HepG2 (cell line): ENCODE measurements around the gene AFG1L. TPM values are rescaled to one million over a fixed set of nuclear protein-coding genes. Genes with fewer than 3 reads are reported as not detected.
A peak's percentile ranks its signal among the peaks of the same experiment; 100 is the strongest.

Experiments
- AHR ChIP-seq: IDR thresholded peaks from 2 replicates; pipeline ENCODE4 v1.6.1; 2018; ENCODE audit warnings: missing genetic modification reagents, missing compliant biosample characterization
- CHD2 ChIP-seq: IDR thresholded peaks from 2 replicates; pipeline ENCODE4 v1.6.1; 2011; ENCODE audit warnings: low read depth, low read length, improper control_type of control experiment
- ELF1 ChIP-seq: sonication (generic); formaldehyde crosslinking; IDR thresholded peaks from 2 replicates; pipeline ENCODE4 v1.4.0; 2020; ENCODE audit warnings: missing genetic modification reagents
- FOXC1 ChIP-seq: sonication (generic); formaldehyde crosslinking; IDR thresholded peaks from 2 replicates; pipeline ENCODE4 v1.8.0; 2022; ENCODE audit warnings: mild to moderate bottlenecking, missing genetic modification reagents, borderline replicate concordance
- JUN ChIP-seq: sonication (generic); formaldehyde crosslinking; IDR thresholded peaks from 2 replicates; pipeline ENCODE4 v1.4.0; 2020; ENCODE audit warnings: mild to moderate bottlenecking, missing genetic modification reagents
- RBAK ChIP-seq: sonication (generic); formaldehyde crosslinking; IDR thresholded peaks from 2 replicates; pipeline ENCODE4 v1.5.1; 2020; ENCODE audit warnings: mild to moderate bottlenecking, missing genetic modification reagents
- RFX5 ChIP-seq: IDR thresholded peaks from 2 replicates; pipeline ENCODE4 v1.6.1; 2011; ENCODE audit warnings: low read depth, low read length, improper control_type of control experiment
- TCF12 ChIP-seq, 2 experiments: fragments of 450-650 bp in 1 of 2; sonication (generic) in 1 of 2; formaldehyde crosslinking in 1 of 2; IDR thresholded peaks; 2 replicates each; pipeline versions ENCODE4 v1.6.1 to v1.8.0; 2017 to 2022; ENCODE audit warnings: antibody characterized with exemption in 1 of 2, mild to moderate bottlenecking in 1 of 2, missing genetic modification reagents in 1 of 2, moderate library complexity in 1 of 2
- ZFYVE20 ChIP-seq: sonication (generic); formaldehyde crosslinking; IDR thresholded peaks from 2 replicates; pipeline ENCODE4 v1.8.0; 2023; ENCODE audit warnings: low read depth, mild to moderate bottlenecking, moderate library complexity, missing genetic modification reagents, borderline replicate concordance
- ZKSCAN5 ChIP-seq: sonication (generic); formaldehyde crosslinking; IDR thresholded peaks from 2 replicates; pipeline ENCODE4 v1.5.1; 2020; ENCODE audit warnings: mild to moderate bottlenecking, missing genetic modification reagents
- ZNF124 ChIP-seq: sonication (generic); formaldehyde crosslinking; IDR thresholded peaks from 2 replicates; pipeline ENCODE4 v1.4.0; 2020; ENCODE audit warnings: missing genetic modification reagents
- ZNF430 ChIP-seq: sonication (generic); formaldehyde crosslinking; IDR thresholded peaks from 2 replicates; pipeline ENCODE4 v1.9.0; 2021; ENCODE audit warnings: mild to moderate bottlenecking, missing genetic modification reagents
- ZNF496 ChIP-seq: sonication (generic); formaldehyde crosslinking; IDR thresholded peaks from 2 replicates; pipeline ENCODE4 v1.8.1; 2023; ENCODE audit warnings: mild to moderate bottlenecking, moderate library complexity, missing genetic modification reagents; ENCODE audit not compliant: insufficient replicate concordance
- ZNF619 ChIP-seq: sonication (generic); formaldehyde crosslinking; IDR thresholded peaks from 2 replicates; pipeline ENCODE4 v1.4.0; 2020; ENCODE audit warnings: mild to moderate bottlenecking, missing genetic modification reagents
- ZNF776 ChIP-seq: sonication (generic); formaldehyde crosslinking; IDR thresholded peaks from 2 replicates; pipeline ENCODE4 v1.4.0; 2020; ENCODE audit warnings: mild to moderate bottlenecking, missing genetic modification reagents
- ZNF878 ChIP-seq: sonication (generic); formaldehyde crosslinking; IDR thresholded peaks from 2 replicates; pipeline ENCODE4 v1.8.1; 2023; ENCODE audit warnings: mild to moderate bottlenecking, missing genetic modification reagents, moderate library complexity
- polyA plus RNA-seq, 8 experiments: library from polyadenylated mRNA; depleted of rRNA in 3 of 8; stranded (reverse) in 7 of 8; unstranded in 1 of 8; fragments of >200 nt; fragmentation: Illumina TruSeq in 4 of 8; extraction: Trizol in 4 of 8; gene quantifications; 2 replicates each; pipeline versions ENCODE4 v1.2.1 to v1.2.3, GENCODE V29; 2011 to 2016; ENCODE audit warnings: low read depth in 4 of 8, missing spikeins in 1 of 8, mixed read lengths in 1 of 8; ENCODE audit not compliant: insufficient read depth in 1 of 8
- total RNA-seq, 5 experiments: library from RNA; depleted of rRNA; stranded (reverse); fragments of >200 nt; fragmentation: Illumina TruSeq; extraction: Trizol; gene quantifications; 2 replicates each; pipeline ENCODE4 v1.2.3, GENCODE V29; 2016; ENCODE audit warnings: low read depth in 1 of 5
- TF ChIP-seq, protein P1 (sequence below): IDR thresholded peaks from 2 replicates; pipeline ENCODE4 v1.6.1; 2016; ENCODE audit warnings: mild to moderate bottlenecking, missing biosample characterization, missing genetic modification reagents
- TF ChIP-seq, protein P2 (sequence below): sonication (generic); formaldehyde crosslinking; IDR thresholded peaks from 2 replicates; pipeline ENCODE4 v1.4.0; 2020; ENCODE audit warnings: mild to moderate bottlenecking, missing genetic modification reagents
- TF ChIP-seq, protein P3 (sequence below): sonication (generic); formaldehyde crosslinking; IDR thresholded peaks from 2 replicates; pipeline ENCODE4 v1.8.1; 2023; ENCODE audit warnings: mild to moderate bottlenecking, missing genetic modification reagents
- TF ChIP-seq, protein P4 (sequence below): sonication (generic); formaldehyde crosslinking; IDR thresholded peaks from 2 replicates; pipeline ENCODE4 v1.4.0; 2020; ENCODE audit warnings: missing genetic modification reagents, borderline replicate concordance
- TF ChIP-seq, protein P5 (sequence below): IDR thresholded peaks from 2 replicates; pipeline ENCODE4 v1.6.1; 2016; ENCODE audit warnings: missing biosample characterization, missing genetic modification reagents, low read depth
- TF ChIP-seq, protein P6 (sequence below), 2 experiments: fragments of 450-650 bp in 1 of 2; sonication (generic) in 1 of 2; formaldehyde crosslinking; IDR thresholded peaks; 2 replicates each; pipeline versions ENCODE4 v1.5.0 to v1.8.0; 2020 to 2022; ENCODE audit warnings: mild to moderate bottlenecking in 1 of 2, missing genetic modification reagents in 1 of 2
- TF ChIP-seq, protein P7 (sequence below): sonication (generic); formaldehyde crosslinking; IDR thresholded peaks from 2 replicates; pipeline ENCODE4 v1.9.0; 2021; ENCODE audit warnings: missing genetic modification reagents, mild to moderate bottlenecking, borderline replicate concordance

AFG1L gene
- total and polyA plus RNA-seq, 2 of the 13 experiments (the other 11 are each of a cell fraction or from before 2014, with no cell fraction given) = 3.1 to 14.0 TPM

DNA sequence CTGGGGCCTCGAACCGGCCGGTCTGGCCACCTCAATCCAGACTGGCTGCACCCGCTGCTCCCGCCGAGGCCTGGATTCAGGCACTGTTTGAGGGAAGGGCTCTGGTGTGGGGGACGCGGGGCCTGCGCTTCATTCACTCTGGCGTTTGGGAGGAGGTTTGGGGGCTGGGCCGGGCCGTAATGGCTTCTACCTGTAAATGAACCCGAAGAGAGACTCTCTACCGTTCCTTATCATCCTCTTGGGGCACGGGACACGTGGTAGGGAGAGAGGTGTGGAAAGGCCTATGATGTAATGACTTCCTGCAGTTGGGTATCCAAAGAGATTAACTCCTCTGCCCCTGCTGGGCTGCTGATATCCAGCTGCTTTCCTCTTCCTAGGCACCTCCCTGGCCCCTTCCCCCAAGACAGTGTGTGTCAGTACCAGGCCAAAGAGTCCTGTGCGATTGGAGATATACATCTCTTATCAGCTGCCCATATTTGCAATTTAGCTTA lies 267.7 kb downstream of the AFG1L start (continued):
- TF ChIP-seq, protein P1, sequence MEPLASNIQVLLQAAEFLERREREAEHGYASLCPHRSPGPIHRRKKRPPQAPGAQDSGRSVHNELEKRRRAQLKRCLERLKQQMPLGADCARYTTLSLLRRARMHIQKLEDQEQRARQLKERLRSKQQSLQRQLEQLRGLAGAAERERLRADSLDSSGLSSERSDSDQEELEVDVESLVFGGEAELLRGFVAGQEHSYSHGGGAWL = no peak
- no peak for TF ChIP-seq ZNF878
- TF ChIP-seq RBAK (CRISPR knock-in tag) = no peak
- TF ChIP-seq, protein P2, sequence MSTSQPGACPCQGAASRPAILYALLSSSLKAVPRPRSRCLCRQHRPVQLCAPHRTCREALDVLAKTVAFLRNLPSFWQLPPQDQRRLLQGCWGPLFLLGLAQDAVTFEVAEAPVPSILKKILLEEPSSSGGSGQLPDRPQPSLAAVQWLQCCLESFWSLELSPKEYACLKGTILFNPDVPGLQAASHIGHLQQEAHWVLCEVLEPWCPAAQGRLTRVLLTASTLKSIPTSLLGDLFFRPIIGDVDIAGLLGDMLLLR (CRISPR knock-in tag) = no peak; the same call in 1 of the 2 replicates
- TF ChIP-seq, protein P3, sequence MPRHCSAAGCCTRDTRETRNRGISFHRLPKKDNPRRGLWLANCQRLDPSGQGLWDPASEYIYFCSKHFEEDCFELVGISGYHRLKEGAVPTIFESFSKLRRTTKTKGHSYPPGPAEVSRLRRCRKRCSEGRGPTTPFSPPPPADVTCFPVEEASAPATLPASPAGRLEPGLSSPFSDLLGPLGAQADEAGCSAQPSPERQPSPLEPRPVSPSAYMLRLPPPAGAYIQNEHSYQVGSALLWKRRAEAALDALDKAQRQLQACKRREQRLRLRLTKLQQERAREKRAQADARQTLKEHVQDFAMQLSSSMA (CRISPR knock-in tag) = no peak
- no peak for TF ChIP-seq TCF12 (IDR thresholded peaks at IDR 0.05)
- no peak for TF ChIP-seq TCF12 (CRISPR knock-in tag; IDR thresholded peaks at IDR 0.05)
- no peak for TF ChIP-seq ZNF496 (CRISPR knock-in tag)
- TF ChIP-seq ZNF619 (CRISPR knock-in tag) = no peak
- TF ChIP-seq AHR (CRISPR knock-in tag) = peak; percentile 33
- TF ChIP-seq CHD2 = no peak
- TF ChIP-seq ZNF430 = peak; percentile 41; the same call in 1 of the 2 replicates
- TF ChIP-seq FOXC1 (CRISPR knock-in tag) = peak; percentile 54; the same call in 1 of the 2 replicates
- TF ChIP-seq, protein P4, sequence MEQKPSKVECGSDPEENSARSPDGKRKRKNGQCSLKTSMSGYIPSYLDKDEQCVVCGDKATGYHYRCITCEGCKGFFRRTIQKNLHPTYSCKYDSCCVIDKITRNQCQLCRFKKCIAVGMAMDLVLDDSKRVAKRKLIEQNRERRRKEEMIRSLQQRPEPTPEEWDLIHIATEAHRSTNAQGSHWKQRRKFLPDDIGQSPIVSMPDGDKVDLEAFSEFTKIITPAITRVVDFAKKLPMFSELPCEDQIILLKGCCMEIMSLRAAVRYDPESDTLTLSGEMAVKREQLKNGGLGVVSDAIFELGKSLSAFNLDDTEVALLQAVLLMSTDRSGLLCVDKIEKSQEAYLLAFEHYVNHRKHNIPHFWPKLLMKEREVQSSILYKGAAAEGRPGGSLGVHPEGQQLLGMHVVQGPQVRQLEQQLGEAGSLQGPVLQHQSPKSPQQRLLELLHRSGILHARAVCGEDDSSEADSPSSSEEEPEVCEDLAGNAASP (CRISPR knock-in tag) = no peak
- TF ChIP-seq RFX5 = no peak
- TF ChIP-seq JUN (CRISPR knock-in tag) = 0 out of 2 replicates have a peak, but pooled peaks have one; percentile 47
- no peak for TF ChIP-seq ZKSCAN5 (CRISPR knock-in tag)
- TF ChIP-seq, protein P5, sequence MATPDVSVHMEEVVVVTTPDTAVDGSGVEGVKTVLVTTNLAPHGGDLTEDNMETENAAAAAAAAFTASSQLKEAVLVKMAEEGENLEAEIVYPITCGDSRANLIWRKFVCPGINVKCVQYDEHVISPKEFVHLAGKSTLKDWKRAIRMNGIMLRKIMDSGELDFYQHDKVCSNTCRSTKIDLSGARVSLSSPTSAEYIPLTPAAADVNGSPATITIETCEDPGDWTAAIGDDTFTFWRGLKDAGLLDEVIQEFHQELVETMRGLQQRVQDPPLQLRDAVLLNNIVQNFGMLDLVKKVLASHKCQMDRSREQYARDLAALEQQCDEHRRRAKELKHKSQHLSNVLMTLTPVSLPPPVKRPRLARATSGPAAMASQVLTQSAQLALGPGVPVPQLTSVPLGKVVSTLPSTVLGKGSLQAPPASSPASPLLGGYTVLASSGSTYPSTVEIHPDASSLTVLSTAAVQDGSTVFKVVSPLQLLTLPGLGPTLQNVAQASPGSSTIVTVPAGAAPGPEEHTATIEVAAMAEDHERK = no peak
- peak; percentile 51; the same call in 1 of the 2 replicates for TF ChIP-seq ELF1 (CRISPR knock-in tag)
- TF ChIP-seq, protein P6, sequence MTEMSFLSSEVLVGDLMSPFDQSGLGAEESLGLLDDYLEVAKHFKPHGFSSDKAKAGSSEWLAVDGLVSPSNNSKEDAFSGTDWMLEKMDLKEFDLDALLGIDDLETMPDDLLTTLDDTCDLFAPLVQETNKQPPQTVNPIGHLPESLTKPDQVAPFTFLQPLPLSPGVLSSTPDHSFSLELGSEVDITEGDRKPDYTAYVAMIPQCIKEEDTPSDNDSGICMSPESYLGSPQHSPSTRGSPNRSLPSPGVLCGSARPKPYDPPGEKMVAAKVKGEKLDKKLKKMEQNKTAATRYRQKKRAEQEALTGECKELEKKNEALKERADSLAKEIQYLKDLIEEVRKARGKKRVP (CRISPR knock-in tag; IDR thresholded peaks at IDR 0.05) = peak in 1 of 2 experiments; percentile 96; a peak in 2 of 4 replicates
- no peak for TF ChIP-seq ZNF124 (CRISPR knock-in tag)
- TF ChIP-seq ZNF776 (CRISPR knock-in tag) = no peak
- TF ChIP-seq ZFYVE20 (CRISPR knock-in tag) = no peak
- TF ChIP-seq, protein P7, sequence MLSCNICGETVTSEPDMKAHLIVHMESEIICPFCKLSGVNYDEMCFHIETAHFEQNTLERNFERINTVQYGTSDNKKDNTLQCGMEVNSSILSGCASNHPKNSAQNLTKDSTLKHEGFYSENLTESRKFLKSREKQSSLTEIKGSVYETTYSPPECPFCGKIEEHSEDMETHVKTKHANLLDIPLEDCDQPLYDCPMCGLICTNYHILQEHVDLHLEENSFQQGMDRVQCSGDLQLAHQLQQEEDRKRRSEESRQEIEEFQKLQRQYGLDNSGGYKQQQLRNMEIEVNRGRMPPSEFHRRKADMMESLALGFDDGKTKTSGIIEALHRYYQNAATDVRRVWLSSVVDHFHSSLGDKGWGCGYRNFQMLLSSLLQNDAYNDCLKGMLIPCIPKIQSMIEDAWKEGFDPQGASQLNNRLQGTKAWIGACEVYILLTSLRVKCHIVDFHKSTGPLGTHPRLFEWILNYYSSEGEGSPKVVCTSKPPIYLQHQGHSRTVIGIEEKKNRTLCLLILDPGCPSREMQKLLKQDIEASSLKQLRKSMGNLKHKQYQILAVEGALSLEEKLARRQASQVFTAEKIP (CRISPR knock-in tag) = no peak
